Cortex of kidney (tissue), 1 donor: ENCODE data around the gene WBP11.
A peak's percentile ranks its signal among the peaks of the same experiment; 100 is the strongest.

Source experiments
- DNase-seq: peaks from one replicate; lab custom pipeline; 2025; lab: John Stamatoyannopoulos, UW

WBP11 gene

DNA sequence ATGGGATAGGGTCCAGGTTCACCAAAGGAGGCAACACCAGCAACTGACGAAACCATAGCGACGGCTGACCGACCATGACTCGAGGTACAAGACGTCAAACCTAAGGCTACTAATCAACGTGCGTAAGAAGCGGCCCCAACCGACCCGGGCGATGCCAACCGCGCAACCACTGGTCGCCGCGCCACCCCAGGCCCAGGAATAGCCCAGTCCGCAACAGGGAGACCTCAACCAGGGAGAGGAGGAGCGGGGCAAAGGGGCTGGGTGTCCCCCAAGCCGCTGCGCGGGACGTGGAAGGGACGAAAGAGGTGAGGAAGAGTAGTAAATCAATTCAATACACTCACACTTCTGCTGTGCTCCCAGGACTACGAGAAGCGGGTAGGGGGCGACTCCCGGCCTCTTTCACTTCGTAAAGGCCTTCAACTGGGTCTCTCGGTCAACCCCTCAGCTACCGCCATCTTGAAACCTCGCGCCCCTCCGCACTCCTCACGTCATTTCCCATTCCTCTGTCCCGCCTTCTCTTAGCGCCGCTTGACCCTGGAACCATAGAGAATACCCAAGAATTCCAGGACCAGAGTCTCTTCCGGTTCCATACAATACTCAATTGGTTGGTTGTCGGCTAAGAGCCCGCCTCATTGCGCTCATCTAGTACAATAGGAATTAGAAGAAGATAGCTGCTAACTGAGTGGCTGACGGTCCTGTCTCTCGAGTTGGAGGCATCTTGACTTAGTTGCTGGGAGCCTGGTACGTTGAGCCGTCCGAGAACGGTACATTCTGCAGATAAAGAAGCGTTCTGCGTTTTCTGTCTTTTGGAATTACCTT, at the start of gene WBP11, which contains the start of gene C12orf60:
Gene WBP11, minus strand, starts transcription at position 468 of the 819 bp plus-strand sequence. CDS start 2,095 bp downstream, outside the sequence.
Gene C12orf60, plus strand, starts transcription at position 660 of the 819 bp plus-strand sequence. CDS start 19,266 bp downstream, outside the sequence.
- peak; percentile 71 for DNase-seq

DNA sequence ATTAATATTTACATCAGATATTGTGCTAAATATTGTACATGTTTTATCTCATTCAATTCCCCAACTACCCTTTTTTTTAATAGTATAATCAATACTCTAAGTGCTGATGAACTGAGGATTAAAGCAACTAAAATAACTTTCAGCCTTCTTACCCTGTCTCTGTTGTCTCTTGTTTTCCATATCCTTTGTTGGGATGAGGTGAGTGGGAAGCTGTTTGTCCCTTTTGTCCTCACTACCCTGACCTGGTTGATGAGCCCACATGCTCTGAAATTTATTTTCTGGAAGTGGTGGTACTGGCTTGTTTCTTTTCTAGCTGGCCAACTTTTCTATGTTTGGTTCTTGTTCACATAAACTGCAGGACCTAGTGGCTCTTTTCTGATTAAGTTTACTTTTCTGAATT, 49.6 kb upstream of the WBP11 start:
- no peak for DNase-seq

DNA sequence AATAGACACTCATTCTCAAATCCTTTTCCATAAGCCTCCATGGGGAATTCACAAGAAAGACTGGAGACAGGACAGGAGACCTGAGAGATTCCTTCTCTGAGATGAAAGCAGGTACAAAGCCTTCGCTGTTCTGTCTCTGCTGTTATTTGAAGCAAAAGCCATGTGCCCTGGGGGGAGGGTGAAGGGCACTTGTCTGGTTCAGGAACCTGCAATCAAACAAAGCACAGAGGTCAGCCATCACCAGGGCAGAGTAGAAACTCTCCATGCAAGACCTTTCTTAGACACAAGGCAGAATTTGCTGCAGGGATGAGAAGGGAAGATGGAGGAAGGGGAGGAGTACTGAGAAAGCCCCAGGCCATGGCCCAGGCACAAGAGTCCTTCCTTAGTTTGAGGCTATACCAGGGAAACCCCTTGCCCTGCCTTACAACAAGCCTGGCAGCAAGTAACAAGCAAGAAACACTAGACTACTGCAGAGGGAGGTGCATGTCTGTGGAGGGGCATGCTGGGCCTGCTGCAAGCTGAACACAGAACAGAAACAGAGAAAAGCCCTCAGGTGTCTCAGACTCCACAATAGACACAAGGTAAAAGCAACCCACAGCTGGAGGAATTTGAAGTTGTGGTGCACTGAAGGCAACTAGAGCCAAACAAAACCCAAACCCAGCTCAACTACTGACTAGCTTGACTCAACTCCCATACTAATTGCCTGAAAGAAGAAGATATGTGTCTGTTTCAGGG, 47.8 kb upstream of the WBP11 start:
- no peak for DNase-seq

DNA sequence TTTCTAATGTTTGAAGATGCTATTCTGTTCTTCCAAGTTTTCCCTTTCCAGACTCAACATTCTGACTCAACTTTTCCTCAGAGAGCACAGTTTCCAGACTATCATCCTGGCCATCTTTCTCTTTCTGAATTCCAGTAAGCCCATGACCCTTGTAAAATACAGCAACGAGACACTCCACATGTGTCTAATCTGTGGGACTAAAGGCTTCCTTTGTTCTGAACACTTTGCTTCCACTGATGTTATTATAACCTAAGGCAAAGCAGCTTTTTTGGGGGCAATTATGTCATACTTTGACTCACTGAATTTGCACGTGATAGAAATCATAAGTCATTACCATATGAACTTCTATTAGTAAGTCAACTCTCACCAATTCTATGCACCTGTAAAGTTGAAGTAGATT, 46.4 kb upstream of the WBP11 start:
- no peak for DNase-seq

DNA sequence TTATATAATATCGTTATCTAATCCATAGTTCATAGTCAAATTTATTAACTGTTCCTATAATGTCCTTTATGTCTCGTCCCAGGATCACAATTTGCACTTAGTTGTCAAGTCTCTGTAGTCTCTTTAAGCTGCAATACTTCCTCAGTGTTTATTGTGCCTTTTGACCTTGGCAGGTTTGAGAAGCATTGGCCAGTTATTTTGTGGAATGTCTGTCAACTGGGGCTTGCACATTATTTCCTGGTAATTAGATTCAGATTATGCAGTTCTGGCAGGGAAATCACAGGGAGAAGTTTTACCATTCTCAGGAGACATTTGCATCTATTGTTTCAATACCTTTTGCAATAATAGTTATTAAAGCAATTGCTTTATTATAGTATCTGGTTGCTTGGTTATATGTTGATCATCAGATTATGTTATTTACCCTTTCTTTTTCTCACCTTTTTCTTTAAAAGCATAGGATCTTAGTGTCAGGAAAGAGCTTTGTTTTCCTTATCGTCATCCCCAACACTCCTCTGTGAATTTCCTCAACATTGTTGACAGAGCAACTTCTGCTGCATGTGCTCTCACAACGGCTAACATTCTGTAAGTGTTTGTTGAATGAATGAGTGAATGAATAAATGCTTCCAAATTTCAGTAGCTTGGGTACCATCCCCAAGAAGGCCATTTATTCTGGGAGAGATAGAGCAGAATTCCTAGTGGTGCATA, 43.8 kb upstream of the WBP11 start:
- DNase-seq: no peak

DNA sequence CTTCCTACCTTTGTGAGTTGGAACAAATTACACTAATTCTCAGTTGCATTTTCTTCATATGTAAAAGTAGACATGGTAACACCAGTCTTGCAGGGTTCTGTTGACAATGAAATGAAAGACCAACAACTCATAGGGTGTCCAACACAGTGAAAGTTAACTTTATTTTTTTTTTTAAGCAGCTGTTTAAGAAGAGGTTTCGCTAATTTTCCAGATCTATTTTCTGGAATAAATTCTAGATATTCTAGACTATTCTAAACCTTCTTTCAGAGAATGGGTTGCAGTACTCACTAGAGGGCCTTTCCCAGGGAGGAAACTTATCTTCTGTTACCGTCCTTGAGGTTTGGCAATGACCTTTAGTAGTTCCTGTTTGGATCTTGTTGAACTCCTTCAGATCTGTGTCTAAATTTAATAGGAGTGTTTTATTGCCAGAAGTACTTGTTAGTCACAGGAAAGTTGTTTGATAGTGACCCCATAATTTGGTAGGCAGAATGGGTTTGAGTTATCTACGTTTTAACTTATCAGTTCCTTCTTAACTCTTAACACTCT, 42.8 kb upstream of the WBP11 start:
- DNase-seq: no peak

DNA sequence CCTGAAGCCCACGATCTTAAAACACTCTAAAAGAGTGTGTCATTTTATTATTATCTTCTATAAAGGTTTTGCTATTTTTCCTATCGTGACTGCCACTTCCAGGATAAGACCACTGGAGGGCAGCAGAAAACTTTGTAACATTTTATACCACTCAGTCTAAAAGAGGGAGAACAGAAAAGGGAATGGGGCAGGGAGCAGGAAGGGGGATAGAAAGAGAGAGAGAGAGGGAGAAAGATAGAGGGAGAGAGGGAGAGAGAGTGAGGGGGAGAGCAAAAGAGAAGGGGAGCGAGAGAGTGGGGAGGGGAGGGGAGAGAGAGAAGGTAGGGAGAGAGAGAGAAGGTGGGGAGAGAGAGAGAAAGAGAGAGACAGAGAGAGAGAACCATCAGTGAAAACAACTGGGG, 42.1 kb upstream of the WBP11 start:
- DNase-seq: no peak

DNA sequence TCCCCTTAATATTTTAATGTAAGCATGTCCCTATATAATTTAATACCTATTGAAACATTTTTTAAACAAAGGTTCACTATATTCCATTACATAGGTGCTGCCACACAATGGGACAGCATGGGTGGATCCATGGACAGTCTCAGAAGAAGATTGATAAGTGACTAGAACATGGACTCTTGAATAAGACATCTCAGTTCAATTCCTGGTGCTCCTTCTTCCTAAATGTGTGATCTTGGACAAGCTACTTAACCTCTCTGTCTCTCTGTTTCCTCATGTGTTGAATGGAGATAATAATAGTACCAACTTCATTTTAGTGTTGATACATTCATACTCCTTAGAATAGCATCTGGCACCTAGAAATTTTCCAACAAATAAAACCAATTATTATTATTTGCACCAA, 41.1 kb upstream of the WBP11 start:
- no peak for DNase-seq

DNA sequence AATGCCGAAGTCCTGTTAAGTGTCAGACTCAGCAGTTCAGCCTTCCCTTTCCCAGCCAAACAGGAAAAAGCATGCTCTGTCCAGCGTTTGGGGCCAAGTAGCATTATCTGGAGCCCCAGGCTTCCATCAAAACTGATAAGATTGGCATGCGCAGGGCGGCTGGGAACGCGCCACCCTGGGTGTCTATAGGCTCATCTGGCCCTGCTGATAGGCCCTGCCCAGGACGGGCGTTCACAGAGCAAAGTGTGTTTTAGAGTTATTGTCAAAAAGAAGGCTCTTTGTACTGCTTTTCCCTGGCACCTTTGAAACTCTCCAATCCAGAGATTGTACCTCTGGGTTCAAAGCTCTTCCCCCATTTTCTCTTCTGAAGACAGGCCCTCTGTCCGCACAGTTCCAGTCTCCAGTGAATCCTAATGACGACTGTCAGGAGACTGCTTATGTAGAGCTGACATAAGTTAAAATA, 40.2 kb upstream of the WBP11 start, which contains the start of gene ART4:
Gene ART4, minus strand, starts transcription at position 102 of the 463 bp plus-strand sequence. CDS start 413 bp downstream, outside the sequence.
- DNase-seq: no peak

DNA sequence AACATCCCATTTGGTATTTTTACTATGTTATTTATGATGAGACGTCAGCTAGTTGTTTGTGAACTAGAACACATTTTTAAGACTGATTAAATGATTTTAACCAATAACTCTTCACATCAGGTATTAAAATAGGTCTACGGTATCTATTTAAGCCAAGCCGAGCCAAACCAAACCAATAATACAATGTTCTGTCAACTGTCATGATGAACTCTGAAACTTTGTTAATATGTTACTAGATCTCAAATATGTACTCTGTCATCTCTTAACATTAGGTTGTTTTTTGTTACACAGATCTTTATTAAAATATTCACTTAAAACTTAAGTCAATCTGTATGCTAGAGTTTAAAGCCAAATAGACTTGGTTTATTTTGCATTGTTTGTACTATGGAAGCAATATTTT, 39.0 kb upstream of the WBP11 start:
- DNase-seq: no peak

DNA sequence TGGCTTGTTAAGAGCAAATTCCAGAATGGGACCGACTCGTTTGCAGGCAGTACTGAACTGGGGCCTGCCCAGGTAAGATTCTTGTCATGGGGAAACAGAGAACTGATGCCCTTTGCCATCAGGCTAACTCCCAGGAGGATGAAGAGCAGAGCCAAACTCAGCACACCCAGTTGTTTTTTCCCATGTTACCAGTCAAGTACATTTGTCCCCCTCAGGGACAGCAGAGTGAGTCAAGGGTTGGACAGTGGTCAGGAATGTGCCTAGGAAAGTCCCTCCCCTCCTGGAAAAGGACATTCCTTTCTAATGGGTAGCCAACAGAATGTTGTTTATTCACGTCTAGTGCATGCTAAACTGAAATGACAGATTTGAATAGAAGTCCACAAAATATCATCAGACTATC, 38.5 kb upstream of the WBP11 start:
- DNase-seq: no peak

DNA sequence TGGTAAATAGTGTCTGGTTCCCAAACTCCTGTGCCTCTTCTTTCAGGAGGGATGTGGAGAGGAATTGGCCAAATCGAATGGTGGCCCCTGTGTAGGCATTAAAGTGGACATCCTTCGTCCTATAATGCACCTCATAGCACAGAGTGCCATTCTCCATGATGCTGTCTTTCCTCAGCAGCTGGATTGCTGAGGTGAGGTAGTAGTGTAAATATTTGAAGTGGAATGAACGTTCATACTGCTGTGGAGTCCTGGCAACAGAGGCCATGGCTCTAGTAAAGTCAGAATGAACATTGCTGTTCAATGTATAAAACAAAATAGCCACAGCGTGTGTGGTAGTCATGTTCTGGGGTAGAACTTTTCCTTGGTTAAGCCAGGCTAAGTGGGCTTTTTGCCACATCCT, 37.3 kb upstream of the WBP11 start:
- no peak for DNase-seq

DNA sequence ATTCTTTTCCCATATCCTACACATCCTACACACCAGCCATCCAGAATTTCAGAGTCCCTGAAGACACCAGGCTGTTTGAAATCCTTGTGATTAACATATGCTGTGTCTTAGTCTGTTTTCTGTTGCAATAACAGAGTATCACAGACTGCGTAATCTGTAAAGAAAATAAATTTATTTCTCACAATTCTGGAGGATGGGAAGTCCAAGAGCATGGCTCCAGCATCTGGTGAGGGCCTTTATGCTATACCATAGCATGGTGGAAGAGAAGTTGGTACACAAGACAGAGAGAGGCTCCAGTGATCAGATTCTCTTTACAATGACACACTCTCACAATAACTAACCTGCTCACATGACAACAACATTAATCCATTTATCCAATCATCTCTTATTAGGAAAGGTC, 36.0 kb upstream of the WBP11 start:
- no peak for DNase-seq

DNA sequence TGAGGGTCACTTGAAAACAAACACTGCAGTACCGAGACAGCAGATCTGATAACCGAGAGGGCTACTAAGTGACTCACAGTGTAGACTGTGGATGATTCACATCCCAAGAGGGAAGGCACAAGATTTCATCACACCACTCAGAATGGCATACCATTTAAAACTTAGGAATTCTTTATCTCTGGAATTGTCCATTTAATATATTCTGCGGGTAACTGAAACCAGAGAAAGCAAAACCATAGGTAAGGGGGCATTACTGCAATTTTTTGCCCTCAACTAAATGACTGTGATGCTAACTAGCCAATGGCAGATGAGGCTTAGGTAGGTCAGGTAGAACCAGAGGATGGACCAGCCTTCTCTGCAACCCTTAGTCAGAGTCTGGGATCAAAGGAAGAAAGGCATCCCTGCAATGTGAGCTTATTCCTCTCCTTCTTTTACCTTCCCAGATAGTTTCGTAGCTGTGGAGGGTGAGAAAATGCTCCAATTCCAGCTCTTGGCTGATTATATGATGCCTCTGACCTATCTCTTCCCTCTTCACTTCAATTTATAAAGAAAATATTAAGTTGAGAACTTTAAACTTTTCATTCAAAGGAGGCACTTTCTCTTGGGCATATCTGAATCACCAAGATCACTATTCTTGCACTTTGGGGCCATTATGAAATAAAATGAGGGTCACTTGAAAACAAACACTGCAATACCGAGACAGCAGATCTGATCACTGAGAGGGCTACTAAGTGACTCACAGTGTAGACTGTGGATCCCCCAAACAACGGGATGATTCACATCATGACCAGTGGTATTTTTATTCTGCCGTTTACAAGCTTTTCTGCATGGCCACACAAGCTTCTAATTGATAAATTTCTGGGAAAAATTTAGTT, 33.3 kb upstream of the WBP11 start:
- no peak for DNase-seq

DNA sequence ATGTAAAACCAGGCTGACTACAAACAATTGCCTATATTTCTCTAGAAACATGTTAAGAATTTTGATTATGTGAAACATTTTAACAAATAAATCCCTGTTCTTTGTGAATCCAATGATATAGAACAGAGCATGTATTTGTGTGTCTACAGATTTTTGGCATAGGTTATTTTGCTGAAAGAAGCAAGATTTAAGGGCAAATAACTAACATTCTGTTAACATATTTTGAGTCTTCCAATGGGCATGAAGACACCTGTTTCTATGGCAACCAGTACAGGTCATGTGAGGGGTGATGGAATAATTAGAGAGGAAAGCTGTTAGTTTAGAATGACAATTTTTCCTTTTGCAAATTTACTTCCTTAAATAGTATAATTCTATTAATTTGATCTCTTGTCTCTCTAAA, 31.2 kb upstream of the WBP11 start:
- no peak for DNase-seq

DNA sequence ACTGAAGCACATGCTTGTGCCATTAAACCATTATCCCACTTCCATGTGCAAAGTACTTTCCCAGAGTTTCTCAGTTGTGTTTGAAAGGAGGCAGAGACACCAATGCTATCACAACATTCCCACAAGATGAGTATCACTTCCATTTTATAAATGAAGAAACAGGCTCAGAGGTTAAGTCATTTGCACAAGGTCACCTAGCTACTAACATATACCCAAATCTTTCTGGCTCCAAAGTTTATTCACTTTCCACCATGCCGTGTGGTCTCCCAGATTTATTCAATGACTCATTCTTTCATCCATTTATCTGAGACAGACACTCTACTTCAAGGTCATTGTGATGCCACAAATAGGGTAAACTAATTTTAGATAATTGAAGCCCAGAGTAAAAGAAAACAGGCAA, 30.7 kb upstream of the WBP11 start:
- no peak for DNase-seq

DNA sequence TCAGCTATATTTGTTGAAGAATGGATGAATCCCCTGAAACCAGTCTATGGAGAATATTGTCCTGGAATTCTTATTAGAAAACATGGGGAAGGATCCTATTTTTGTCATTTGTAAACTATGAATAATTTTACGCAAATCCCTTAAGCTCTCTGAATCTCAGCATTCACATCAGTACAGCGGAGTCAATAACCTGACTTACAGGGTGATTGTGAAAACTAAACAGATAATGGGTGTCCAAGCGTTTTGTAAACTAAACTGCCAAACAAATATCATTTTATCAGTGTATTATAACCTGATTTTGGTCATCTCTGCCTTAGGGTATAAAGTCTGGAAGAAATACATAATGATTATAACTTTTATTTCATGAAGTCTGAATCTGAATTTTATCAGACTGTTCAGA, 30.1 kb upstream of the WBP11 start:
- no peak for DNase-seq

DNA sequence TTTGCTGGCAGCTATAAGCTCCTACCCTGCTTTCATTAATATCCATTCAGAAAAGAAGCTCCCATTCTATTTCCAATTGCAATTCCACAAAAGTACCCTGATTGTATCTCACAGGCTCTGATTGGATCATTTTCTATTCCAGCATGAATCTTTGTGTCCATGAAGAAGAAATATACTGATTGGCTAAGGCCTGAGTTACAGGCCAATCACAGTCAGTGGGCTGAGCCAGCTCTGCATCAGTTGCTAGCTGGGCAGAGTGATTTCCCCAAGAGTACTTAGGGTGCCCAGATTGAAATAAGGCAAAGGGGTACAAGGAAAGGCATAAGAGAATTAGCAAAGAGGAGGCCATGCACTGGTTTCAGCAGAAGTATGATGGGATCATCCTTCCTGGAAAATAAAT, 25.6 kb upstream of the WBP11 start:
- no peak for DNase-seq

DNA sequence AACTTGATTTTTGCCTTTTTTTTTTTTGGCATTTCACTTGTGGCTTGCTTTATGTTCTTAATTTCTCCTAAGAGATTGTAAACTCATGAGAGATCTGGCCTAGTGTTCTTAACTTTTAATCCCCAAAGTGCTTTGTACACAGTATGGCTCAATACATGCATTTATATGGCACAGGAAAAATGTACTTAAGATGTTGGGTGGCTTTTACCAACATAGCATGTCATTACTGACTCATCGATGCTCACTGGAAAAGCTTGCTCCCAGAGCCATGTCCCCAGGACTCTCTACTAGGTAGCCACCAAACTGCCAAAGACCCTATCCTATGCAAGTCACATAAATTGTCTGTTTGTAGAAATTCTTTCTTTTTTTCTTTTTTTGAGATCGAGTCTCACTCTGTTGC, 23.8 kb upstream of the WBP11 start:
- no peak for DNase-seq

DNA sequence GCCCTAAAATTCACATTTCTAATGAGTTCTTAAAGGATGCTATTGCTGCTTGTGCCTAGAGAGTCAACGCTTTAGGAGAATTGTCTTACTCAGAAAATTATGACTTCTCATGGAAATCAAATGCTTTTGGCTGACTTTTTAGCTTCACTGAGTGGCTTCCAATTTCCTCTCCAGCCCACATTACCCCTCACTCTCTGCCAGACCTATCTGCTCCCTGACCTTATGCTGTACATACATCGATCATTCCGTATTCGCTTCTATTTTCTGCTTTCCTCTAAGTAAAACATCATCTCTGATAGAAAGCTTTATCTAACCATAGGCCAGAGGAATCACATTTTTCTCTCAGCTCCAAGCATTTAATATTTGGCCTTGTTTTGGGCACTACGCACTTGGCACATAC, 23.2 kb upstream of the WBP11 start:
- DNase-seq: no peak

DNA sequence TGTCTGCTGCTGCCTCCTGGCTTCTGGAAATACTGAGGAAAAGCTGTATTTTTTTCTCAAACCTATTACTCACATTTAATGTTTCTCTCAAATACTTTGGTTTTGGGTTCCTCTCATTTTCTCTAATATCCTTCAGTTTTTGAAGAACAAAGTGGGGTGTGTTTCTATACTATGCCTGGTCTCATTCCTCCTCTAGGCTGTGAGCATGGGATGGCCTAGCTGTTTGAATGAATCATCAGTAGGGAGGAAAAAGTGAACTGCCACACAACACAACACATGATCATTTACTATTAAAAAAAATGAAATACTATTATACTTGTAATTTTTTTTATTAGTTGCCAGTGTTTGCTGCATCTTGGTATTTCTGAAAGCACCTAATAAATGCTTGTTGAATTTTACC, 22.0 kb upstream of the WBP11 start:
- DNase-seq: no peak
